ENCODE measurements around the gene OR10J1.

OR10J1 gene

DNA sequence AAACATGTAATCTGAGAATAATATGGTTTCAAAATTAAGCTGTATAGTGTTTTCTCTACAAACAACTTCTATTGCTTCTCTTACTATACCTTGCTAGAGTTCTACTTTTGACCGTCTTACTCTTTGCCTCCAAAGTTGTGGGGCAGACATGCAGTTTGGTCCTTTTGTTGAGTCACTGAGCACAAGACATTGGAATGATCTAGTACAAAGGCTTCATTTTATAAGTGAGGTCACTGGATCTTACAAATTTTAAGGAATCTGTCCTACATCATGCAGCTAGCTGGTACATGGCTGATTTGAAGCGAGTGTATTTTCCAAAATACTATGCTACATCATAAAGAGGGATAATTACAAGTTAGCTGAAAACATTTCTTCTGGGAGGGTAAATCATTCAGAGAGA lies 28.8 kb downstream of the OR10J1 start:
- no peak for TF ChIP-seq TARDBP (IDR thresholded peaks at IDR 0.05)
- TF ChIP-seq ZNF384 (IDR thresholded peaks at IDR 0.05): no peak
- TF ChIP-seq SUZ12 (IDR thresholded peaks at IDR 0.05): no peak
- TF ChIP-seq FOXK2 (IDR thresholded peaks at IDR 0.05): no peak
- ChIA-PET POLR2A (no interaction called here), CTCF (no interaction called here)
- no peak for DNase-seq (ENCODE audit: extremely low spot score)

DNA sequence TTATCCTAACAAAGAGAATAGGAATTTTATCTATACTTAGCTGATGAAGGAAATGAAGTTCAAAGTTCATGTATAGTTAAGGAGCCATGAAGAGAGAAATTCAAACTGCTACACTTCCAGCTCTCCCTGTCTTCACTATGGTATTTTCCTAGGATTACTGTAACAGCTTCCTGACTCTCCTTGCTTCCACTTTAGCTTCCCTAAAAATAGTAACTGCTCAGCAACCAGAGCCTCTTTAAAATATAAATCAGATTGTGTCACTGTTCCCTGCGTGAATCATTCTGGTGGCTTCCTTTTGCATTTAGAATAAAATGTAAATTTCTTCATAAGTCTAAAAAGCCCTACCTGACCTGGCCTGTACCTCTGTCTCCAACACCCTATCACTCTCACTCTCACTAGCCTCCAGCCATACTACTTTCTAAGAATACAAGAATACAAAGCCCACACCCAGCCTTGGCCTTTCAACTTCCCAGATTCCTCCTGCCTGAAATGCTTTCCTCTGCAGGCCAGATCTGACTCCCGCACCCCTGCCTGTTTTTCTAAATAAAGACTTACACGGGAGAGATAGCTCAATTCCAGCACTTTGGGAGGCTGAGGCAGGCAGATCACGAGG lies 30.5 kb downstream of the OR10J1 start:
- ChIA-PET CTCF (interaction anchor here (0.6 kb wide), 1 partner anchor 1279 kb away, joined by 12 read pairs; no protein-coding TSS in a partner anchor), POLR2A (no interaction called here)
- DNase-seq (ENCODE audit: extremely low spot score): no peak
- TF ChIP-seq FOXA1 (IDR thresholded peaks at IDR 0.05) (no peak), ELF4 (IDR thresholded peaks at IDR 0.05) (no peak), SP1 (IDR thresholded peaks at IDR 0.05) (no peak), TARDBP (IDR thresholded peaks at IDR 0.05) (no peak), ZNF384 (IDR thresholded peaks at IDR 0.05) (no peak), SUZ12 (IDR thresholded peaks at IDR 0.05) (no peak), NFRKB (IDR thresholded peaks at IDR 0.05) (no peak), CTBP1 (IDR thresholded peaks at IDR 0.05; ENCODE audit: borderline replicate concordance) (no peak), FOXM1 (IDR thresholded peaks at IDR 0.05; ENCODE audit: borderline replicate concordance) (no peak), L3MBTL2 (conservative IDR thresholded peaks at IDR 0.05) (no peak), HDGF (IDR thresholded peaks at IDR 0.05; ENCODE audit: borderline replicate concordance) (no peak), LEF1 (IDR thresholded peaks at IDR 0.05; ENCODE audit: borderline replicate concordance) (no peak), BHLHE40 (IDR thresholded peaks at IDR 0.05; ENCODE audit: borderline replicate concordance) (no peak), ARNT (IDR thresholded peaks at IDR 0.05) (no peak), FOXK2 (IDR thresholded peaks at IDR 0.05) (no peak)
- TF ChIP-seq, protein P1, sequence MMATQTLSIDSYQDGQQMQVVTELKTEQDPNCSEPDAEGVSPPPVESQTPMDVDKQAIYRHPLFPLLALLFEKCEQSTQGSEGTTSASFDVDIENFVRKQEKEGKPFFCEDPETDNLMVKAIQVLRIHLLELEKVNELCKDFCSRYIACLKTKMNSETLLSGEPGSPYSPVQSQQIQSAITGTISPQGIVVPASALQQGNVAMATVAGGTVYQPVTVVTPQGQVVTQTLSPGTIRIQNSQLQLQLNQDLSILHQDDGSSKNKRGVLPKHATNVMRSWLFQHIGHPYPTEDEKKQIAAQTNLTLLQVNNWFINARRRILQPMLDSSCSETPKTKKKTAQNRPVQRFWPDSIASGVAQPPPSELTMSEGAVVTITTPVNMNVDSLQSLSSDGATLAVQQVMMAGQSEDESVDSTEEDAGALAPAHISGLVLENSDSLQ (IDR thresholded peaks at IDR 0.05): no peak

DNA sequence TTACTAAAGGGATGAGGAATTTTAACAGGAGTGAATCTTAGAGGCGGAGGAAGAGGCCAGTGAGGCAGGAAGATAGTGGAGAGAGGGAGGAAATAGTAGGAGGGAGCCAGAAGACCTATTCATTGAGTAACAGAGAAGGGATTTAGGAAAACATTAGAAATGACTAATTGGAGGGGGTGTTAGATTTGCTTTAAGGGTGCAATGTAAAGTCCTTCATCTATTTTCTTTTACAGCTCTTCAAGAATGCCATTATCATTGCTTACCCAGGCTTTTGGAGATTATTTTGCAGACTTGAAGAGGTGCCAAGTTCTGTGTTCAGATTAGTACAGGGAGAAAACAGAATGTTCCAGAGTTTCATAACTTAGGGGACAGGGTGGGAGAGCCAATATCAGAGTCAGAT lies 33.8 kb downstream of the OR10J1 start:
- POLR2A ChIA-PET: no interaction called here
- TF ChIP-seq FOXK2 (IDR thresholded peaks at IDR 0.05) (no peak), NFRKB (IDR thresholded peaks at IDR 0.05) (no peak), HDGF (IDR thresholded peaks at IDR 0.05; ENCODE audit: borderline replicate concordance) (no peak), ARNT (IDR thresholded peaks at IDR 0.05) (no peak), L3MBTL2 (conservative IDR thresholded peaks at IDR 0.05) (no peak), LEF1 (IDR thresholded peaks at IDR 0.05; ENCODE audit: borderline replicate concordance) (no peak), TARDBP (IDR thresholded peaks at IDR 0.05) (no peak), SUZ12 (IDR thresholded peaks at IDR 0.05) (no peak), SP1 (IDR thresholded peaks at IDR 0.05) (no peak), FOXM1 (IDR thresholded peaks at IDR 0.05; ENCODE audit: borderline replicate concordance) (no peak), BHLHE40 (IDR thresholded peaks at IDR 0.05; ENCODE audit: borderline replicate concordance) (no peak)
- TF ChIP-seq, protein P1 (IDR thresholded peaks at IDR 0.05): no peak

DNA sequence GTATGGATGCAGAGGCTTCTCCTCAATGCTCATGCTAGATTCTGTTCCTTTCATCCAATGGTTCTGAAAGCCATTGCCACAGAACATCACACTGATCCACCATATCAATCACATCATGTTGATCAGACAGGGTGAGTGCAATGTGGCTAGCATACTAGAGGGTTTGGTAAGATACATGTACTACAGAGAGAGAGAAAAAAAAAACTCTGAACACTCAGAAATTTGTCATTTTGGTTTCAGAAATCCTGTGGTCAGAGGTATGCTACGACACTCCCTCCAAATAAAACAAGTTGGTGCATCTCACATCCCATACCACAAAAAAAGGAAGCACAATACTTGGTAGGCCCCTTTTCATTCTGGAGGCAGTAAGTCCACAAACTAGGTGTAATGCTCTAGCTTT lies 35.4 kb downstream of the OR10J1 start:
- DNase-seq (ENCODE audit: extremely low spot score): no peak
- CTCF ChIA-PET: no interaction called here
- TF ChIP-seq BHLHE40 (IDR thresholded peaks at IDR 0.05; ENCODE audit: borderline replicate concordance): no peak
- TF ChIP-seq FOXK2 (IDR thresholded peaks at IDR 0.05): no peak
- no peak for TF ChIP-seq CTBP1 (IDR thresholded peaks at IDR 0.05; ENCODE audit: borderline replicate concordance)
- no peak for TF ChIP-seq ZNF384 (IDR thresholded peaks at IDR 0.05)
- TF ChIP-seq FOXA1 (IDR thresholded peaks at IDR 0.05): no peak
- no peak for TF ChIP-seq SP1 (IDR thresholded peaks at IDR 0.05)
- TF ChIP-seq L3MBTL2 (conservative IDR thresholded peaks at IDR 0.05): no peak
- no peak for TF ChIP-seq HDGF (IDR thresholded peaks at IDR 0.05; ENCODE audit: borderline replicate concordance)
- POLR2A ChIA-PET: no interaction called here

More for the DNA sequence above, 33.8 kb downstream of the OR10J1 start:
- CTCF ChIA-PET: no interaction called here
- DNase-seq (ENCODE audit: extremely low spot score): no peak

DNA sequence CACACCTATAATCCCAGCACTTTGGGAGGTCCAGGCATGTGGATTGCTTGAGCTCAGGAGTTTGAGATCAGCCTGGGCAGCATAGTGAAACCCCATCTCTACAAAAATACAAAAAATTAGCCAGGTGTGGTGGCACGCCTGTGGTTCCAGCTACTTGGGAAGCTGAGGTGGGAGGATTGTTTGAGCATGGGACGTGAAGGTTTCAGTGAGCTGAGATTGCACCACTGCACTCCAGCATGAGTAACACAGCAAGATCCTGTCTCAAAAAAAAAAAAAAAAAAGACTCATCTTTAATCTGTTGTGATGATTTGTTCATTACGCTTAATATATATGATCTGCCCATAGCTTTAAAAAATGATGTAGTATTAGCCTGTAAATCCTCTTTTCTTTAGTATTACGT lies 44.0 kb downstream of the OR10J1 start:
- ChIA-PET CTCF (no interaction called here), POLR2A (no interaction called here)
- no peak for DNase-seq (ENCODE audit: extremely low spot score)
- TF ChIP-seq FOXM1 (IDR thresholded peaks at IDR 0.05; ENCODE audit: borderline replicate concordance) (no peak), ZNF384 (IDR thresholded peaks at IDR 0.05) (no peak), BHLHE40 (IDR thresholded peaks at IDR 0.05; ENCODE audit: borderline replicate concordance) (no peak), SP1 (IDR thresholded peaks at IDR 0.05) (no peak), LEF1 (IDR thresholded peaks at IDR 0.05; ENCODE audit: borderline replicate concordance) (no peak), L3MBTL2 (conservative IDR thresholded peaks at IDR 0.05) (no peak)
- TF ChIP-seq, protein P1 (IDR thresholded peaks at IDR 0.05): no peak

Measured in HEK293T (cell line).